ENCODE measurements around the gene MTMR4.
"Not testable (repeated sequence)": the region's sequence is repeated elsewhere in the genome, so short reads cannot be mapped to it uniquely, and the experiment has no call there.

MTMR4 gene

DNA sequence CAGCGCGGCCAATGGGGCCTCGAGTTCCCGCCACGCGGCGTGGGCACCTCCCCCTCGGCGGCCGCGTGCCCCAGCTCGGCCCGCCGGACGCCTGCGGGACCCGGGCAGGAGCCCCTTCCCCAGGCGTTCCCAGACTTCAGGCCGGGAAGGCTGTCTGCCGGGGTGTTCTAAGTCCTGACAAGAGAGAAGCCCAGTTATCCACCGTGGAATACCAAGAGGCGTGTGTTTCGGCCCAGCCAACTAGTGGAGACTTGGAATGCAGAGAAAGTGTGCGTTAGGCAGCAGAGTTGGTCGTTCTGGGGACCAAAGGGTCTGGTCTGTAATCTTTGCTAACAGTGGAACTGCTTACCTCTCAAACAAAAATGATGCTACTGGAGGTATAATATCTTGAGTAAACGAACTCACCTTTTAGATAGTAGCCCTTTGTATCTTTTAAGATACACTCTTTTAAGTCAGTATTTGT, 26.0 kb downstream of the MTMR4 start:
- no peak for DNase-seq

DNA sequence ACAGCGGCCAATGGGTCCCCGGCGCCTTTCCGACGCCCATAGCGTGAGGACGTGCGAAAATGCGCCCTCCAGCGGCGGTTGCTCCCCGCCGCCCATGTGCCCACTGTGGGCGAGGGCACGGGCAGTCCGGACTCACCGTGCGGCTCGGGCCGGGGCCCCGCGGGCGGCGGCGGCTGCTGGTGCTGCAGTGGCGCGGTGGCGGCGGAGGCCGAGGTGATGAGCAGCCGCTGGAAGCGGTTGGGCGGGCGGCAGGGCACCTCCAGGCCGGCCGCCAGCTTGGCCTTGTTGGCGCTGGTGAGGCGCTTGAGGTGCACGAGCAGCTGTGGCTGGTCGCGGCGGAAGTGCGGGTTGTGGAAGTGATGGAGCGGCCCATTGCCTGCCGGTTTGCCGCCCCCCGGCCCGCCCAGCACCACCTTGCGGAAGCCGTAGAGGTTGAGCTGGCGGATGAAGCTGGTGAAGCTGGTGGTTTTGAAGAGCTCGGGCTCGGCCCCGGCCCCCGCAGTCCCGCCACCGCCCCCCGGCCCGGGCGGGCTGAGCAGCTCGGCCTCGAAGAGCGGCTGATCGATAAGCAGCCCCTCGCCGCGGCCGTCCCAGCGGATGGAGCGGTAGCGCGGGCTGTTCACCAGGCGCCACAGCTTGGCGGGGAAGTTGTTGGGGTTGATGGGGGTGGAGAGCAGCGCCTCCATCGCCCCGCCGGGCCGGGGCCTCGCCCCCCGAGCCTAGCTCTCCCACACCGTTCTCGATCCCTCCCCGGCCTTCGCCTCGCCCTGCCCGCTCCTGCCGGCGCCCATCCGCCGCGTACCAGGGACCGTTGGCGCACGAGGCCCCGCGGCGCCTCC, 26.6 kb downstream of the MTMR4 start, which contains the start of gene HSF5:
HSF5 (minus strand) TSS at position 820 of the 839 bp plus-strand sequence; CDS start at position 686, 134 bp downstream.
- DNase-seq = no peak

DNA sequence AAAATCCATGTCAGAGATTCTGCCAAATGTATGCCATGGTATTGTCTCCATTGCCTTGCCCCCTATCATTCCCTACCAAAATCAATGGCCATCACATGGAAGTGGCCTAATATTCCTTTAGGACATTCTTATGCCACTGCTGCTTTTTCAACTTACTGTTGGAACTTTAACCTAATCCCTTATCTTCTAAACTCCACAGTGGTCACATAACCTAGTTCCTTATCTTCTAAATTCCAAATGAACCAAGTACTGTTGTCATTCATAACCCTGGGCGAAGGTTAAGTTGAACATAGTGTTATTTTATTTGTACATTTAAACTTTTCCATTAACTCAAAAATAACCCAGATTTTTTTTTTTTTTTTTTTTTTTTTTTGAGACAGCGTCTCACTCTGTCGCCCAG, 29.8 kb downstream of the MTMR4 start:
- no peak for DNase-seq

DNA sequence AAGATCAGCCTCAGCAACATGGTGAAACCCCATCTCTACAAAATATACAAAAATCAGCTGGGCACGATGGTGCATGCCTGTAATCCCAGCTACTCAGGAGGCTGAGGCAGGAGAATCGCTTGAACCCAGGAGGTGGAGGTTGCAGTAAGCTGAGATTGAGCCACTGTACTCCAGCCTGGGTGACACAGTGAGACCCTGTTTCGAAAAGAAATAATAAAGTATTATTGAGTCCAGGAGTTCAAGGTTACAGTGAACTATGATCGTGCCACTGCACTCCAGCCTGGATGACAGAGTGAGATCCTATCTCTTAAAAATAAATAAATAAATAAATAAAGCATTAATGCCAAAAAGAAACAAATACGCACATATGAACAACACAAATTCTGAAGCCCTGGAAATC, 32.6 kb downstream of the MTMR4 start:
- not testable (repeated sequence) for DNase-seq

DNA sequence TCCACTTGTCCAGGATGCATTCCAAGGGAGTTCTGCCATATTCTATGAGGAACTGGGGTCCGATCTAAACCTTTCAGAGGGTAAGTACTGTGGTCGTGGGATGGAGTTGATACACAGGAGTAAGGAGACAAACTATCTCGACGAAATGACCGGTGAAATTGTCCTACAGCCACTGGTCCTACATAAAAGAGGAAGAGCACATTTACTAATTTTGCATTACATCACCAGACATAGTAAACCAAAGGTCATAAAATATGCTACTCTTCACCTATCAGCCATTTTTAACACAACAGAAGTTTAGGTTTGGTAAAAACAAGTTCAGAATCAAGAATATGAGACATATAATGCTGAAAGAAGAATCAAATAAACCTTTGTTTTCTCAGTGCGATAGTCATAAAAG, 34.3 kb downstream of the MTMR4 start:
- DNase-seq = no peak

DNA sequence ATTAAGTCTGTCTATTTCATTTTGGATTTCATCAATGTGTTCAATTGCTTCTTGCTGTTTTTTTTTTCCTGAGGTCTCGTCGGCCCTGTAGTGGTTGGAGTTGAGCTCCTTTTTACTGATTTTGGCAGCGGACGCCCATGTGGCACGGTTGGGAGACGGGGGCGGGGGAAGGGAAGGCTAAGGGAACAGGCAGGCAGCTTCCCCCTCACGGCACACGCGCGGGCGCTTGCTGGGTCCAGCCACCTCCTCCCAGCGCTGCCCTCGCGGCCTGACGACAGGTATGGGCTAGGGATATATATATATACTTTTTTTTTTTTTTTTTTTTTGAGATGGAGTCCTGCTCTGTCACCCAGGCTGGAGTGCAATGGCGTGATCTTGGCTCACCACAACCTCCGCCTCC, 37.6 kb downstream of the MTMR4 start:
- no peak for DNase-seq

DNA sequence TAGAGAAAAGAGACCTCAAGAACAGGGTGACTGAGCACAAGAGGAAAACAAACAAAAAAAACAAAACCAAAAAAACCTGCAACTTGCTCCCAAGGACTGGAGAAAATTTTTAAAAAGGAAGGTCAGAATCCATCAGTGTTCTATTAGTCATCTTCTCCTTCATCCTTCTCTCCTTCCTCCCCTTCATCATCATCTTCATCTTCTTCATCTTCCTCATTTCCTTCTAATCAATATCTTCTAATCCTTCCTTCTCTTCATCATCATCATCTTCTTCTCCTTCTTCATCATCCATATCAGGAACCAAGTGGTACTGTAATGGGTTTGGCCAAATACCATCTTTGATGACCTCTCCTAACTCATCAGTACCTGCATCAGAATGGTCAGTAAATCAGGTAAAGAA, 38.5 kb downstream of the MTMR4 start:
- DNase-seq = no peak

DNA sequence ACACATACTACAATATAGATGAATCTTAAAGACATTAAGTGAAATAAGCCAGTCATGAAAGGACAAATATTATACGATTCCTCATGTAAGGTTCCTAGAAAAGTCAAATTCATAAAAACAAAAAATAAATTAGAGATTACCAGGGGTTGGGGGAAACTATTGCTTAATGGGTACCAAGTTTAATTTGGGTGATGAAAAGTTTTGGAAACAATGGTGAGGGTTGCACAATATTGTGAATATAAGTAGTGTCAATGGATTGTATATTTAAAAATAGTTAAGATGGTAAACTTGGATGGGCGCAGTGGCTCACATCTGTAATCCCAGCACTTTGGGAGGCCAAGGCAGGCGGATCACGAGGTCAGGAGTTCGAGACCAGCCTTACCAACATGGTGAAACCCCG, 44.1 kb downstream of the MTMR4 start:
- no peak for DNase-seq

DNA sequence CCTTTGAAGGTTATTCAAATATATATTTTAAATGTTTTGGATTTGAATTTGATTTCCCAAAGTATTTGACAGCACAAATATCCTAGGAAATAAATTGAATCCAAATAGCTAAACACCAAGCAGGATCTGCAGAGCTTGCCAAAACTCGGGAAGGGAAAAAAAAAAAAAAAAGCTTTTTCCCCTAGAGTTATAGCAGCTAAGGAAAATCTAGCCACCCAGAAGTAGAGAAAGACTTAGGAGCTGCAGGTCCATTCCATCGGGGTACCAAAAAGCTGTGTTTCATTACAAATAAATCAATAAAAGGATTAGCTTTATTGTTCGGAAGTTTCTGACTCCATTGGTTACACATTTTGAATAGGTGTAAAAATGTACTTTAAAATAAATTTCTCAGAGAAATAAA, 45.5 kb downstream of the MTMR4 start:
- DNase-seq = no peak

DNA sequence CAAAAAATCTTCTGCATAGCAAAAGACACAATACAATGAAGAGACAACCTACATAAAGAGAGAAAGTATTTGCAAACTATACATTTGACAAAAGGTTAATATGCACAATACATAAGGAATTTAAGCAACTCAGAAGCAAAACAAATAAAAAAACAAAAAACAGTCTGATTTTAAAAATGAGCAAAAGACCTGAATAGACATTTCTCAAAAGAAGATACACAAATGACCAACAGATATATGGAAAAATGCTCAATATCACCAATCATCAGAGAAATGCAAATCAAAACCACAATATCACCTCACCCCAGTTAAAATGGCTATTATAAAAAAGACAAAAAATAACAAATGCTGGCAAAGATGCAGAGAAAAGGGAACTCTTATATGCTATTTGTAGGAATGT, 58.9 kb downstream of the MTMR4 start:
- DNase-seq = no peak

DNA sequence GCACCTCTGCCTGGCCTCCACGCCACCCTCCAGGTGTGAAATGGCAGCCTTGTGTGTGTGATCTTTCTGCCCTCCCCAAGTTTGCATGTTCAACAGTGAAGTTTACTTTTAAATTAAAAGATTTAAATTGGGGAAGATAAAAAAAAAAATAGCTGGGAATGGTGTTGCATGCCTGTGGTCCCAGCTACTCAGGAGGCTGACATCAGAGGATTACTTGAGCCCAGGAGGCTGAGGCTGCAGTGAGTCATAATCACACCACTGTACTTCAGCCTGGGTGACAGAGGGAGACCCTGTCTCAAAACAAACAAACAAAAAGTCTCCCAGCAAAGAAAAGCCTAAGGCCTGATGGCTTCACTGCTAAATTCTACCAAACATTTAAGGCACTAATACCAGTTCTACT, 61.7 kb downstream of the MTMR4 start:
- DNase-seq = no peak

DNA sequence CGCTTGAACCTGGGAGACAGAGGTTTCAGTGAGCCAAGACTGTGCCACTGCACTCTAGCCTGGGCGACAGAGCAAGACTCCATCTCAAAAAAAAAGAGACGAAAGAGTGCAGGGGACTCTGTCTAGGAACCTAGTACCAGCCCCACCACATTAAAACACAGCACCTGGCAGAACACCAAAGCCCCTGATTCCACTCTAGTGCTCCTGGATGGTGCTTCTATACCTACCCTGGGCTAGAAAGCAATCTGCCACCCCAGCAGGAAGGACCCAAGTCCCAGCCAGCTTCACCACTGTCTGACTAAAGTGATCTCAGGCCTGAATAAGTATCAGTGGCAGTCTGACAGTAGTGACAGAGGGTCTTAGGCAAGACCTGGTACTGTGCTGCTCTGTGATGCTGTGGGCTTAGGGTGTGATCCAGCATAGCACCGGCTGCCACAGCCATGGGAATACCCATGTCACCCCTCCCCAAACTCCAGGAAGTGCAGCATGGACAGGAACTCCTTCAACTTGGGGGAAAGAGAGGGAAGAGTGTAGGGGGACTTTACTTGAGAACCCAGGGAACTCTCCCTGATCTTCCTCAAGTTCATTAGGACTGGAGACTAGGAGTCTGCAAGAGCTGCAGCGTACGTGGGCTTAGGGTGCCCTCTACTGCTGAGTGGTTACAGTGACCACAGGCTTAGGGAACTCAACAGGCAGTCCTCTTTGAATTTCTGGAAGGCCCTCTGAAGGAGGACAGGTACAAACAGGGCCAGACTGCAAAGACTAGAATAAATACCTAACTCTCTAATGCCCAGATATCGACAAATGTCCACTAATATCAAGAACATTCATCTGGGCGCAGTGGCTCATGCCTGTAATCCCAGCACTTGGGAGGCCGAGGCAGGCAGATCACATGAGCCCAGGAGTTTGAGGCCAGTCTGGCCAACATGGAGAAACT, 67.1 kb downstream of the MTMR4 start:
- DNase-seq = peak; percentile 15

DNA sequence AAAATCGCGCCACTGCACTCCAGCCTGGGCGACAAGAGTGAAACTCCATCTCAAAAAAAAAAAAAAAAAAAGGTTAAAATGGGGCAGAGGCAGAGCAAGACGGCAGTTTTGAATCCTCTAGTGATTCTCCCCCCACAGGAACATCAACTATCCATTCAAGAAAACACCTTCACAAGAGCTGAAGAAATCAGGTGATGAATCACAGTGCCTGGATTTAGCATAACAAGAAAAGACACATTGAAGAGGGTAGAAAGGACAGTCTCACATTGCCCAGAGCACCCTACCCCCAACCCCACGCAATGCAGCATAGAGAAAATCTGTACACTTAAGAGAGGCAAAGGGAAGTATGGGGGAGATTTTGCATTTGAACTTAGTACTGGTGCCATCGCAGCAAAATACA, 68.4 kb downstream of the MTMR4 start:
- no peak for DNase-seq

Measured in NCI-H1048 (cell line).